IMR-90 (cell line): ENCODE data around the gene MOB3B. TPM values are rescaled to one million over a fixed set of nuclear protein-coding genes. Genes with fewer than 3 reads are reported as not detected.

Experiments
- ATAC-seq: fragments of 200-7000 bp; cut with Tn5 transposase; 2 replicates; pipeline ENCODE4 v1.9.1; 2020; ENCODE audit warnings: low read depth, mild to moderate bottlenecking, moderate library complexity
- BruUV-seq: library from RNA; stranded (reverse); fragments of 400-500 nt; replicated peaks from 2 replicates; lab custom pipeline; 2021; lab: Mats Ljungman, UMichigan
- CTCF ChIA-PET: fragments of 300-600 bp; formaldehyde crosslinking; extraction: SDS; loops from one replicate; lab custom pipeline; 2021; ENCODE audit warnings: antibody characterized with exemption; lab: Yijun Ruan, JAX
- POLR2A ChIA-PET: fragments of 300-600 bp; sonication (Branson Sonifier 250); formaldehyde crosslinking; loops from one replicate; lab custom pipeline; 2022; ENCODE audit warnings: antibody characterized with exemption; ENCODE audit not compliant: unreplicated experiment; lab: Charles Lee
- DNase-seq: peaks from one replicate; pipeline ENCODE4 v3.0.0; 2013
- H2AFZ ChIP-seq: replicated peaks from 2 replicates; pipeline ENCODE3; 2013; ENCODE audit warnings: low read length, mild to moderate bottlenecking; ENCODE audit not compliant: poor library complexity
- H2AK5ac ChIP-seq: 2 replicates; pipeline ENCODE4 v1.6.1; 2013; ENCODE audit warnings: low read depth, low read length, inconsistent platforms
- H2AK9ac ChIP-seq: replicated peaks from 2 replicates; pipeline ENCODE3; 2013; ENCODE audit warnings: mild to moderate bottlenecking, low read depth, low read length, moderate library complexity; ENCODE audit not compliant: poor library complexity
- H2BK120ac ChIP-seq: 2 replicates; pipeline ENCODE4 v1.6.1; 2013; ENCODE audit warnings: low read depth, low read length, inconsistent platforms
- H2BK15ac ChIP-seq: 3 replicates; pipeline ENCODE4 v1.6.1; 2013; ENCODE audit warnings: low read depth, low read length, inconsistent platforms
- H2BK20ac ChIP-seq: 2 replicates; pipeline ENCODE4 v1.6.1; 2013; ENCODE audit warnings: low read depth, mild to moderate bottlenecking, inconsistent platforms, low read length, moderate library complexity
- H2BK5ac ChIP-seq: 2 replicates; pipeline ENCODE4 v1.6.1; 2013; ENCODE audit warnings: mild to moderate bottlenecking, low read depth, low read length, inconsistent platforms; ENCODE audit not compliant: poor library complexity, severe bottlenecking
- H3K14ac ChIP-seq: replicated peaks from 2 replicates; pipeline ENCODE4 v1.6.1; 2013; ENCODE audit warnings: low read depth, low read length, inconsistent platforms
- H3K18ac ChIP-seq: 2 replicates; pipeline ENCODE4 v1.6.1; 2013; ENCODE audit warnings: low read depth, low read length, control low read depth
- H3K23ac ChIP-seq: 2 replicates; pipeline ENCODE4 v1.6.1; 2013; ENCODE audit warnings: low read depth, low read length, inconsistent platforms
- H3K27ac ChIP-seq: 2 replicates; pipeline ENCODE4 v1.5.1; 2013; ENCODE audit warnings: mild to moderate bottlenecking, control low read depth, low read length; ENCODE audit not compliant: insufficient read depth
- H3K27me3 ChIP-seq: 2 replicates; pipeline ENCODE4 v1.6.1; 2013; ENCODE audit warnings: low read length; ENCODE audit not compliant: control insufficient read depth, insufficient read depth
- H3K36me3 ChIP-seq: 2 replicates; pipeline ENCODE4 v1.6.1; 2013; ENCODE audit warnings: low read length, mixed read lengths; ENCODE audit not compliant: control insufficient read depth, insufficient read depth
- H3K4ac ChIP-seq: 2 replicates; pipeline ENCODE4 v1.6.1; 2013; ENCODE audit warnings: low read depth, low read length, inconsistent platforms
- H3K4me1 ChIP-seq: 2 replicates; pipeline ENCODE4 v1.6.1; 2013; ENCODE audit warnings: low read length, mixed read lengths; ENCODE audit not compliant: control insufficient read depth, insufficient read depth
- H3K4me2 ChIP-seq: 2 replicates; pipeline ENCODE4 v1.6.1; 2013; ENCODE audit warnings: low read depth, mild to moderate bottlenecking, control low read depth, low read length, moderate library complexity
- H3K4me3 ChIP-seq: 2 replicates; pipeline ENCODE4 v1.5.1; 2013; ENCODE audit warnings: low read depth, mild to moderate bottlenecking, control low read depth, low read length, moderate library complexity; ENCODE audit not compliant: insufficient read depth
- H3K56ac ChIP-seq: 2 replicates; pipeline ENCODE4 v1.6.1; 2013; ENCODE audit warnings: low read length, inconsistent platforms; ENCODE audit not compliant: insufficient read depth; ENCODE audit errors: extremely low read depth
- H3K79me1 ChIP-seq, 2 experiments: 2 replicates each; pipeline ENCODE4 v1.6.1; 2013; ENCODE audit warnings: low read length in 2 of 2, inconsistent platforms in 1 of 2, low read depth in 1 of 2
- H3K9ac ChIP-seq: 2 replicates; pipeline ENCODE4 v1.6.1; 2013; ENCODE audit warnings: low read depth, low read length, control low read depth
- H3K9me1 ChIP-seq: 2 replicates; pipeline ENCODE4 v1.6.1; 2013; ENCODE audit warnings: low read length, inconsistent platforms; ENCODE audit not compliant: insufficient read depth
- H3K9me3 ChIP-seq: 2 replicates; pipeline ENCODE4 v1.6.1; 2013; ENCODE audit warnings: low read length; ENCODE audit not compliant: control insufficient read depth, insufficient read depth
- H4K20me1 ChIP-seq: 2 replicates; pipeline ENCODE4 v1.6.1; 2013; ENCODE audit warnings: low read length, inconsistent platforms; ENCODE audit not compliant: insufficient read depth
- H4K5ac ChIP-seq: 2 replicates; pipeline ENCODE4 v1.6.1; 2013; ENCODE audit warnings: mild to moderate bottlenecking, low read depth, low read length, control low read depth
- H4K8ac ChIP-seq, 2 experiments: 2 replicates each; pipeline ENCODE4 v1.6.1; 2013; ENCODE audit warnings: low read depth in 2 of 2, low read length in 2 of 2, control low read depth in 1 of 2, inconsistent platforms in 1 of 2
- H4K91ac ChIP-seq: 2 replicates; pipeline ENCODE4 v1.6.1; 2013; ENCODE audit warnings: low read depth, low read length, inconsistent platforms; ENCODE audit not compliant: insufficient read depth
- BHLHE40 ChIP-seq: fragments of 150-350 bp; IDR thresholded peaks from 2 replicates; pipeline ENCODE4 v1.6.1; 2016; ENCODE audit warnings: mild to moderate bottlenecking, low read depth, low read length
- CEBPB ChIP-seq: IDR thresholded peaks from 2 replicates; pipeline ENCODE4 v1.6.1; 2012; ENCODE audit warnings: low read depth, low read length, improper control_type of control experiment
- CHD1 ChIP-seq: IDR thresholded peaks from 2 replicates; pipeline ENCODE4 v1.6.1; 2012; ENCODE audit warnings: low read depth, low read length, improper control_type of control experiment
- CTCF ChIP-seq: conservative IDR thresholded peaks from 2 replicates; pipeline ENCODE4 v1.5.1; 2012; ENCODE audit warnings: mild to moderate bottlenecking, low read depth, low read length, improper control_type of control experiment
- ELK1 ChIP-seq: fragments of 150-350 bp; IDR thresholded peaks from 2 replicates; pipeline ENCODE4 v1.6.1; 2016; ENCODE audit warnings: low read depth, mild to moderate bottlenecking, low read length, moderate library complexity, borderline replicate concordance
- FOS ChIP-seq: fragments of 150-350 bp; IDR thresholded peaks from 2 replicates; pipeline ENCODE4 v1.6.1; 2016; ENCODE audit warnings: low read depth, low read length
- MAFK ChIP-seq: IDR thresholded peaks from 2 replicates; pipeline ENCODE4 v1.6.1; 2012; ENCODE audit warnings: low read depth, low read length, improper control_type of control experiment
- MAZ ChIP-seq: IDR thresholded peaks from 2 replicates; pipeline ENCODE4 v1.6.1; 2012; ENCODE audit warnings: low read depth, mild to moderate bottlenecking, low read length, improper control_type of control experiment, moderate library complexity, borderline replicate concordance
- MXI1 ChIP-seq: IDR thresholded peaks from 2 replicates; pipeline ENCODE4 v1.6.1; 2012; ENCODE audit warnings: low read depth, mild to moderate bottlenecking, low read length, moderate library complexity, borderline replicate concordance
- NFE2L2 ChIP-seq: fragments of 150-350 bp; IDR thresholded peaks from 2 replicates; pipeline ENCODE4 v1.6.1; 2016; ENCODE audit warnings: low read depth, mild to moderate bottlenecking, low read length
- POLR2A ChIP-seq: IDR thresholded peaks from 2 replicates; pipeline ENCODE4 v1.6.1; 2012; ENCODE audit warnings: mild to moderate bottlenecking, low read depth, low read length
- RAD21 ChIP-seq: IDR thresholded peaks from 2 replicates; pipeline ENCODE4 v1.6.1; 2012; ENCODE audit warnings: low read length, improper control_type of control experiment
- RCOR1 ChIP-seq: IDR thresholded peaks from 2 replicates; pipeline ENCODE4 v1.6.1; 2012; ENCODE audit warnings: mild to moderate bottlenecking, low read length, improper control_type of control experiment; ENCODE audit not compliant: insufficient replicate concordance
- RFX5 ChIP-seq: IDR thresholded peaks from 2 replicates; pipeline ENCODE4 v1.8.0; 2012; ENCODE audit warnings: low read depth, mild to moderate bottlenecking, low read length, moderate library complexity
- SMC3 ChIP-seq: fragments of 150-350 bp; IDR thresholded peaks from 2 replicates; pipeline ENCODE4 v1.6.1; 2016; ENCODE audit warnings: low read depth, mild to moderate bottlenecking, antibody characterized with exemption, low read length, moderate library complexity
- USF2 ChIP-seq: fragments of 150-350 bp; IDR thresholded peaks from 2 replicates; pipeline ENCODE4 v1.6.1; 2017; ENCODE audit warnings: mild to moderate bottlenecking, antibody characterized with exemption, low read length, low read depth
- dilution Hi-C: fragments of 300-500 bp; cut with HindIII; formaldehyde crosslinking; loops from one replicate; pipeline ENCODE4 v1.14.3; 2018; ENCODE audit warnings: low sequenced_read_pairs; ENCODE audit not compliant: unreplicated experiment
- in situ Hi-C: fragments of 300-500 bp; cut with MboI; formaldehyde crosslinking; loops from 3 replicates; pipeline ENCODE4 v1.14.3; 2019; ENCODE audit warnings: low sequenced_read_pairs, inconsistent platforms, mixed read lengths
- intact Hi-C: fragments of 100-400 bp; cut with micrococcal nuclease; formaldehyde crosslinking; loops from 2 replicates; pipeline ENCODE4 v1.10.0; 2022
- polyA plus RNA-seq, 3 experiments: library from polyadenylated mRNA; depleted of rRNA; stranded (reverse); fragments of >200 nt; gene quantifications; 2 replicates each; pipeline ENCODE4 v1.2.3, GENCODE V29; 2012; ENCODE audit warnings: low replicate concordance in 1 of 3
- total RNA-seq: library from RNA; depleted of rRNA; stranded (reverse); fragments of >200 nt; gene quantifications from 2 replicates; pipeline ENCODE4 v1.2.3, GENCODE V29; 2012

Gene MOB3B
- total and polyA plus RNA-seq, 2 of the 4 experiments (the other 2 are of a cell fraction): under 0.01 to 0.02 TPM

GRCh38 chr9:27560457-27560856 lies 30.8 kb upstream of the MOB3B start:
- Histone ChIP-seq H3K4ac (no peak overlapping the region), H3K4me1 (no peaks in the 10 kb centered on the region), H4K5ac (no peak overlapping the region), H3K79me1 (no peaks in the 10 kb centered on the region), H3K4me2 (no peak overlapping the region), H2BK20ac (no peak overlapping the region), H2AFZ (no peak overlapping the region), H4K20me1 (no peaks in the 10 kb centered on the region), H2BK120ac (no peak overlapping the region), H4K8ac (no peak overlapping the region), H2AK5ac (no peak overlapping the region), H2BK5ac (no peak overlapping the region), H2AK9ac (no peak overlapping the region), H3K56ac (no peak overlapping the region), H3K36me3 (peaks cover 3% of the 10 kb centered on the region; the same call in 1 of the 2 replicates), H3K9me1 (0 out of 2 replicates have a peak, but pooled peaks cover 2% of the 10 kb centered on the region), H3K9me3 (no peaks in the 10 kb centered on the region), H4K91ac (no peak overlapping the region), H3K23ac (no peak overlapping the region), H3K18ac (no peak overlapping the region), H3K14ac (no peak overlapping the region), H3K9ac (no peak overlapping the region), H2BK15ac (no peak overlapping the region), H3K27ac (no peak overlapping the region), H3K4me3 (no peak overlapping the region), H3K27me3 (no peaks in the 10 kb centered on the region)
- POLR2A ChIA-PET: no interaction called here
- BruUV-seq: no TSS peak
- CTCF ChIA-PET: no interaction called here
- DNase-seq: no peak
- no peak for ATAC-seq
- intact Hi-C loops: no loop called here
- dilution Hi-C loops: no loop called here
- no peak for TF ChIP-seq BHLHE40
- TF ChIP-seq CHD1: no peak
- TF ChIP-seq CEBPB: no peak
- TF ChIP-seq RFX5: no peak
- no peak for TF ChIP-seq ELK1
- TF ChIP-seq RAD21: no peak
- TF ChIP-seq NFE2L2: no peak
- TF ChIP-seq MAZ: no peak
- no peak for TF ChIP-seq CTCF
- TF ChIP-seq MAFK: no peak
- TF ChIP-seq MXI1: no peak
- TF ChIP-seq FOS: no peak
- TF ChIP-seq SMC3: no peak
- no peak for TF ChIP-seq USF2
- TF ChIP-seq RCOR1: no peak
- no peak for TF ChIP-seq POLR2A
- in situ Hi-C loops: no loop called here
